TTC549 (cell line): ENCODE measurements around the gene SCAPER.
"Not testable (repeated sequence)": the region's sequence is repeated elsewhere in the genome, so short reads cannot be mapped to it uniquely, and the experiment has no call there.

Experiments
- FAIRE-seq: peaks from 2 replicates; lab custom pipeline; 2012; peaks lifted over from hg19 to GRCh38; lab: Jason Lieb, UNC

The SCAPER gene

DNA sequence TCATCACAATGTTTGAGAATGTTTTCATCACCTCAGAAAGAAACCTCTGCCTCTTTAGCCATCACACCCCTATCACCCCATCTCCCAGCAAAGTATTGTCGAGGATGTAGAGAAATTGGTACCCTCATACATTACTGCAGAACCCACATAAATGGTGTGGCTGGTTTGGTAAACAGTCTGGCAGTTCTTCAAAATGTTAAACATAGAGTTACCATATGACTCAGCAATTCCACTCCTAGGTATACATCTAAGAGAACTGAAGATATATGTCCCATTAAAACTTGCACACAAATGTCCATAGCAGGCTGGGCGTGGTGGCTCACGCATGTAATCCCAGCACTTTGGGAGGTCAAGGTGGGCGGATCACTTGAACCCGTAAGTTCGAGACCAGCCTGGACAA, 585.1 kb downstream of the SCAPER start:
- FAIRE-seq: no peak

DNA sequence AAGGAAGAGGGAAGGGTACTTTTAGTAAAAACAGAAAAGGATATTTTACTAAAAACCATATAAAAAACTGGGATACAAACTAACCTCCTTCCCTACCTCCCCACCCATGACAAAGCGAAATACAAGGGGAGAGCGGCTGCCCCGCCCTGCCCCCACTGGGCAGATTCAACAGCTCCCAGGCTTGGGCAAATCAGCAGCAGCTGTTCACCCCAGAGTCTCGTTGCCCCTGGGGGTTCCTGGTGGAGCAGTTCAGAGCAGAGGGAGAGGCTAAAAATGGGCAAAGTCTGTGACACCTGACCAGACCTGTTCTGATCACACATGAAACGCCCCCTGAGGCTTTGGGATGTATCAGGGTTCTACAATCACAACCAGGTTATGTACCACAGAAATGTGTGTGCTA, 591.4 kb downstream of the SCAPER start:
- no peak for FAIRE-seq

DNA sequence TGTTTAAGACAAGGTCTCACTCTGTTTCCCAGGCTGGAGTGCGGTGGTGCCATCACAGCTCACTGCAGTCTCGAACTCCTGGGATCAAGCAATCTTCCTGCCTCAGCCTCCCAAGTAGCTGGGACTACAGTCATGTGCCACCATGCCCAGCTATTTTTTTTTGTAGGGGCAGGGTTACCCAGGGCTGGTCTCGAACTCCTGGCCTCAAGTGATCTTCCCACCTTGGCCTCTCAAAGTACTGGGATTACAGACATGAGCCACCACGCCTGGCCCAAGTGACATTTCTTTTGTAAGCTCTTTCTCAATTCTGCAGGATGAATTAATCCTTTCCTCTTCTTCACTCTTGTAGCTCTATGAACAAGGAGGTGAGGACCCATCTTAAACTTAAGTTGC, 592.0 kb downstream of the SCAPER start:
- not testable (repeated sequence) for FAIRE-seq

DNA sequence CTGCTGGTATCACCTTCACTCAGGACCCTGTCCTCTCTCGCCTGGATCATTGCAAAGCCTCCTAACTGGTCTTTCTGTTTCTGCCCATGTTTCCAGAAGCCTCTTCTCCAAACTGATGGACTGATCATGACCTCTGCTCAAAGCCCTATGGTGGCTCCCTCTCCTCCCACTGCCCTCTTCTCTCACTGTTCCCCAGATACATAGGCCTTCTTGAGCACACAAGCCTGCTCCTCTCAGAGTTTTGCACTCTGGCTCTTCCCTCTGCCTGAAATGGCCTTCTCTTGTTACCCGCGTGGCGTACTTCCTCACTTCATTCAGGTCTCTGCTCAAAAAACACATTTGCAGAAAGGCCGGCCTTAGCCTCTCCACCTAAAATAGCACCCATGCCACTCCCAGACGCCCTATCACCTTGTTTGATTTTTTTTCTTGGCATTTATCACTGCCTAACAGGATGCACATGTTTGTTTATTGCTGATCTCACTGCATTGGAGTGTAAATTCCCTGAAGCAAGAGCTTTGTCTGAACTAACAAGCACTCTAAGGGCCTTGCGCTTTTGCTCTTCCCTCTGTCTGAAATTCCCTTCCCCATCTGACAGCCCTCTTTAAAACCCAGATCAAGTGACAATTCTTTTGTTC, 592.5 kb downstream of the SCAPER start:
- no peak for FAIRE-seq

DNA sequence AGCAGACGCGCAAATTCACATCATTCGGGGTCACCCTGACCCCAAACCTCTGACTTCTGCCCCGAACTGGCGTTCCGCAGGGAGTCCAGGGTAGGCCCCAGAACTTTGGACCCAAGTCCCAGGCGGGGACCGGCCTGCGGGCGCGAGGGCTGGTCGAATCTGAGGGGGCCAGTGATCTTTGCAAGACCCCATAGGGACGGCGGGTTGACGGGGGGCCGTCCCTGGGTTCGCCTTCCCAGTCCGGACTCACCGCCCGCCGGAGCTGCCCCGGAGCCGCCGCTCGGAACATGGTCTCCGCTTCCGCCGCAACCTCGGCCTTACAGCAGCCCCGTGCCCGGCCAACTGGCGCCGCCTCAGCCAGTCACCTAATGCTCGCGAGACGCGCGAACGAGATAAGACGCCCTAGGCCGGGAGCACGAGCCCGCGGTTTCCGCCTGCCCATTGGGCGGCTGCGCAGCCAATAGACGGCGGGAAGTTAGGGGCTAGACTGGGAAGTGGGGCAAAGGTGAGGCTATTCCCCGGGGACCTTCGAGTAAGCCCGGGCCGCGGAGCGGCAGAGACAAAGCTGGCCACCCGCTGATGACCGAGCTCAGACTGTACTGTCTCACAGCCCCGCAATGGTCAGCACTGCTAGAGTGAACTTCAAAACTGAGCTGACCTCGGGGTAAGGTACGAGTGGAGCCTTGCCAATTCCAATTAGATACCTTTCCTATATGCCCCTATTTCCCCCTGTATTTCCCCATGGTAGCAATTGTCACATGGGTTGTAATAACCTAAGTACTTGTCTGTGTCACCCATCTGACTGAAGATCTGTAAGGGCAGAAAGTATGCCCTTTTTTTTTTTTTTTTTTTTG, 593.8 kb downstream of the SCAPER start, which contains the start of gene ETFA:
TSS of gene ETFA (minus strand) at position 370 of the 854 bp plus-strand sequence. CDS start at position 289, 81 bp downstream.
- FAIRE-seq: no peak

DNA sequence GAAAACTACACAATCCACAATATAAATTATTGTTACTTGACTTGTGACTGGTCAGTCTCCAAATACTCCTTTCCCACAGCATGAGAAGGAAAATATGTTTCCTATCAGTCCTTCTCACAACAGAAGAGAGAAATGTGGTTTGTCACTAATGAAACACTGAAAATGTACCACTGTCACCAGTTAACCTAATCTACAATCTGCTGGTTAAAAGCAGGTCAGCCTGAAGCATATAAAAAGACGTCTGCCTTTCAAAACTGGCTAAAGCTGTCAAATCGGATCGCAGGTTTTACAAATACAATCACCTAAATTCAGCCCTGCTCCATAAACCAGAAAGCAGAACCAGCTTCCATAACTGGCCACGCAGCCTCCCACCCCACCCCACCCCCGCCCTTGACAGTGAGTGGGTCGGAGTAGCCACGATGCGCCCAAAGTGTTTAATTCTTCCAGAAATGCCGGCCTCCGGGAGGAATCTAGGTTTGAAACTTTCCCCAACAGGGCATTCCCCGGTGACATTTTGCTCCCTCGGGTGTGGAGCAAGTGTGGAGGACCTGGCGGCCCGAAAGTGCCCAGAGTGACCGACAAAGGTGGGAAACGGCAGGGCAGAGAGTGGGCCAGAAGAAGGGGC, 594.6 kb downstream of the SCAPER start:
- FAIRE-seq: no peak

DNA sequence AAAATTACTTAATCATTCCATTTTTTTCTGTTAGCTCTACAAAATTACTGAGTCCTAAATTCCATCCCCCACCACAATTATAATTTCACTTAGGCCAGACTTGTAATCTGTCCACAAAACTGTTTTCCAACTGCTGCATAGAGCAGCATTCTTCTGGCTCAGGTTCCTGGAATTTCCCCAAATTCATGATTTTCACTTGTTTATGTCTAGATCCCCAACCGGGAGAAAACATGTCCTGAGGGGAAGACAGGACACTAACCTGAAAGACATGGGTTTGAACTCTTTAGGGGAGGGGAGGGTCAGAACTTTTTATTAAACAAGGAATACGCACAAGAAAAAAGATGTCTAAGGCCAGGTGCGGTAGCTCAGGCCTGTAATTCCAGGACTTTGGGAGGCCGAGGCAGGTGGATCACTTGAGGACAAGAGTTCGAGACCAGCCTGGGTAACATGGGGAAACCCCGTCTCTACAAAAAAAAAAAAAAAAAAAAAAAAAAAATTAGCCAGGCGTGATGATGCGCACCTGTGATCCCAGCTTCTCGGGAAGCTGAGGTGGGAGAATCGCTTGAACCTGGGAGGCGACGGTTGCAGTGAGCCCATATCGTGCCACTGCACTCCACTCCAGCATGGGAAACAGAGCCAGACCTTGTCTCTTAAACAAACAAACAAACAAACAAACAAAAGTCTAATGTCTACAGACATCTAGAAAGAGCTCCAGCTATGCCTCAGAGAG, 595.4 kb downstream of the SCAPER start:
- no peak for FAIRE-seq

DNA sequence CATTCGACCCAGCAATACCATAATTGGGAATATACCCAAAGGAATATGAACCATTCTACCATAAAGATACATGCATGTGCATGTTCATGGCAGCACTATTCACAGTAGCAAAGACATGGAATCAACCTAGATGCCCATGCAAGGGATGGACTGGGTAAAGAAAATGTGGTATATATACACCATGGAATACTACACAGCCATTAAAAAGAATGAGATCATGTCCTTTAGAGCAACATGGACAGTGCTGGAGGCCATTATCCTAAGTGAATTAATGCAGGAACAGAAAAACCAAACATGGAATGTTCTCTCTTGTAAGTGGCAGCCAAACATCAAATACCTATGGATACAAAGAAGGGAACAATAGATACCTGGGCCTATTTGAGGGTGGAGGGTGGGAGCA, 601.2 kb downstream of the SCAPER start:
- FAIRE-seq: no peak

DNA sequence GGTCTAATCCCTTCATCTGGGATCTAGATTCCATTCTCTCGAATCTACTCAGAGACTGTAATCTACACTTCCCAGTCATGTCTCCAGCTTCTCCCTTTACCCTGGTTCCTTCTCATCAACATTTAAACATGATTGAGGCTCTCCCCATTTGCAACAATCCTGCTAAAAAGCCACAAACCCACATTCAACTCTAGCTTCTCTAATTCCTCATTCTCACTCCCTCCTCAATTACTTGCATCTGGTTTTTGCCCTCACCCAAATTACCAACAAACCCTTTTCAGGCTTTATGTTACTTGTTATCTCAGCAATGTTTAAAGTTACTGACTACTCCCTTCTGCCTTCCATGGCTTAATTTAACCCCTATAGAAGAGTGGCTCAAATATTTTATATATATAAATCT, 605.4 kb downstream of the SCAPER start:
- no peak for FAIRE-seq

DNA sequence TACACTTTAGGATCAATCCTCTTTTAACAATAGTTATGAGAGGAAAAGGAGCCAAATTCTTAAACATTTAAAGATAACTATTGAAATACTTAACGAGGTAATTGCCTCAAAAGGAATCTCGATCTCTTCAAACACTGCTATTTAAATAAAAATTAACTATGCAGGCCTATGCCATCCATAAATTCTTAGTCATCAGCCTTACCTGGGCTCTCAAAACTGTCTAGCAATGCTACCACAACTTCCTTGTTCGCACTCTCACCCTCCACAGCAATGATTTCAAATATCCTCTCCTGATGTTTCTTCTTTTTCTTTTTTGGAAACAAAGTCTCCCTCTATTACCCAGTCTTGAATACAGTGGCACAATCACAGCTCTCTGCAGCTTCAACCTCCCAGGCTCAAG, 606.2 kb downstream of the SCAPER start:
- FAIRE-seq: no peak

DNA sequence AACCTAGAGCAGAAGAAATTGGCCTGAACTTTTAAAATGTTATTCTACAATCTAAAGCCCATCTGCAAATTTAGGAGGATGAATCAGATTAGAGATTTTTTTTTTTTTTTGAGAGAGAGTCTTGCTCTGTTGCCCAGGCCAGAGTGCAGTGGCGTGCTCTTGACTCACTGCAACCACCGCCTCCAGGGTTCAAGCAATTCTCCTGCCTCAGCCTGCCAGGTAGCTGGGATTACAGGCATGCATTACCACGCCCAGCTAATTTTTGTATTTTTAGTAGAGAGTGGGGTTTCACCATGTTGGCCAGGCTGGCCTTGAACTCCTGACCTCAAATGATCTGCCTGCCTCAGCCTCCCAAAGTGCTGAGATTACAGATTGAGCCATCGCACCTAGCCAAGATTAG, 607.2 kb downstream of the SCAPER start:
- FAIRE-seq: not testable (repeated sequence)
